GM10847 (cell line): ENCODE data around the gene NR3C1.

Source experiments
- POLR2A ChIP-seq: IDR thresholded peaks from 2 replicates; pipeline ENCODE4 v1.6.1; 2011; ENCODE audit not compliant: insufficient read length; ENCODE audit errors: extremely low read depth

NR3C1 gene

GRCh38 chr5:143243103-143243502, 160.4 kb downstream of the NR3C1 start:
- TF ChIP-seq POLR2A, result no peak

GRCh38 chr5:143241892-143242291, 161.6 kb downstream of the NR3C1 start:
- TF ChIP-seq POLR2A, result no peak

- no peak for TF ChIP-seq POLR2A
These were observed 163.5 kb downstream of the NR3C1 start for GRCh38 chr5:143239882-143240518.

- TF ChIP-seq POLR2A, result no peak
These were observed 164.9 kb downstream of the NR3C1 start for GRCh38 chr5:143238620-143239019.

- no peak for TF ChIP-seq POLR2A
These were observed 165.8 kb downstream of the NR3C1 start for GRCh38 chr5:143237664-143238063.

GRCh38 chr5:143236682-143237081, 166.8 kb downstream of the NR3C1 start:
- TF ChIP-seq POLR2A, result no peak

- no peak for TF ChIP-seq POLR2A
These were observed 168.1 kb downstream of the NR3C1 start for GRCh38 chr5:143235423-143235822.

- TF ChIP-seq POLR2A, result no peak
These were observed 169.2 kb downstream of the NR3C1 start for GRCh38 chr5:143234162-143234842.

- TF ChIP-seq POLR2A, result no peak
These were observed 170.5 kb downstream of the NR3C1 start for GRCh38 chr5:143233031-143233430.

- TF ChIP-seq POLR2A, result no peak
These were observed 171.3 kb downstream of the NR3C1 start for GRCh38 chr5:143231973-143232812.

- no peak for TF ChIP-seq POLR2A
These were observed 172.1 kb downstream of the NR3C1 start for GRCh38 chr5:143231416-143231815.

- no peak for TF ChIP-seq POLR2A
These were observed 172.8 kb downstream of the NR3C1 start for GRCh38 chr5:143230676-143230996.

GRCh38 chr5:143229896-143230675, 173.4 kb downstream of the NR3C1 start:
- no peak for TF ChIP-seq POLR2A

- TF ChIP-seq POLR2A, result no peak
These were observed 174.0 kb downstream of the NR3C1 start for GRCh38 chr5:143229426-143229895.

GRCh38 chr5:143228597-143229293, 174.7 kb downstream of the NR3C1 start:
- TF ChIP-seq POLR2A, result no peak
